ENCODE measurements around the gene F7.

Gene F7

GRCh38 chr13:113129921-113130750 lies 24.5 kb downstream of the F7 start:
- TF ChIP-seq, protein P1, sequence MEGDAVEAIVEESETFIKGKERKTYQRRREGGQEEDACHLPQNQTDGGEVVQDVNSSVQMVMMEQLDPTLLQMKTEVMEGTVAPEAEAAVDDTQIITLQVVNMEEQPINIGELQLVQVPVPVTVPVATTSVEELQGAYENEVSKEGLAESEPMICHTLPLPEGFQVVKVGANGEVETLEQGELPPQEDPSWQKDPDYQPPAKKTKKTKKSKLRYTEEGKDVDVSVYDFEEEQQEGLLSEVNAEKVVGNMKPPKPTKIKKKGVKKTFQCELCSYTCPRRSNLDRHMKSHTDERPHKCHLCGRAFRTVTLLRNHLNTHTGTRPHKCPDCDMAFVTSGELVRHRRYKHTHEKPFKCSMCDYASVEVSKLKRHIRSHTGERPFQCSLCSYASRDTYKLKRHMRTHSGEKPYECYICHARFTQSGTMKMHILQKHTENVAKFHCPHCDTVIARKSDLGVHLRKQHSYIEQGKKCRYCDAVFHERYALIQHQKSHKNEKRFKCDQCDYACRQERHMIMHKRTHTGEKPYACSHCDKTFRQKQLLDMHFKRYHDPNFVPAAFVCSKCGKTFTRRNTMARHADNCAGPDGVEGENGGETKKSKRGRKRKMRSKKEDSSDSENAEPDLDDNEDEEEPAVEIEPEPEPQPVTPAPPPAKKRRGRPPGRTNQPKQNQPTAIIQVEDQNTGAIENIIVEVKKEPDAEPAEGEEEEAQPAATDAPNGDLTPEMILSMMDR (IDR thresholded peaks at IDR 0.05) = no peak

DNA sequence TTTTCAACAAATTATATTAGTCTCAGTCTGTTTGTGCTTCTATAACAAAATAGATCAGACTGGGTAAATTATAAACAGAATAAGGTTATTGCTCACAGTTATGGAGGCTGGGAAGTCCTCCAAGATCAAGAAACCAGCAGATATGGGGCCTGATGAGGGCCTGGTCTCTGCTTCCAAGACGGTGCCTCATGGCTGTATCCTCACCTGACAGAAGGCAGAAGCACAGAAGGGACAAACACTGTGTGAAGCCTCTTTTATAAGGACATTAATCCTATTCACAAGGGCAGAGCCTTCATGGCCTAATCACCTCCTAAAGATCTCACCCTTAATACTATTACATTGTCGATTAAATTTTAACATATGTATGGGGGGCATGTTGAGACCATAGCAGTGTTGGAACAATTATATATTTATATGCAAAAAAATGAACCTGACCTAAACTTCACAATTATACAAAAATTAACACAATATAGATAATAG lies 29.7 kb downstream of the F7 start:
- TF ChIP-seq, protein P1 (IDR thresholded peaks at IDR 0.05) = no peak

DNA sequence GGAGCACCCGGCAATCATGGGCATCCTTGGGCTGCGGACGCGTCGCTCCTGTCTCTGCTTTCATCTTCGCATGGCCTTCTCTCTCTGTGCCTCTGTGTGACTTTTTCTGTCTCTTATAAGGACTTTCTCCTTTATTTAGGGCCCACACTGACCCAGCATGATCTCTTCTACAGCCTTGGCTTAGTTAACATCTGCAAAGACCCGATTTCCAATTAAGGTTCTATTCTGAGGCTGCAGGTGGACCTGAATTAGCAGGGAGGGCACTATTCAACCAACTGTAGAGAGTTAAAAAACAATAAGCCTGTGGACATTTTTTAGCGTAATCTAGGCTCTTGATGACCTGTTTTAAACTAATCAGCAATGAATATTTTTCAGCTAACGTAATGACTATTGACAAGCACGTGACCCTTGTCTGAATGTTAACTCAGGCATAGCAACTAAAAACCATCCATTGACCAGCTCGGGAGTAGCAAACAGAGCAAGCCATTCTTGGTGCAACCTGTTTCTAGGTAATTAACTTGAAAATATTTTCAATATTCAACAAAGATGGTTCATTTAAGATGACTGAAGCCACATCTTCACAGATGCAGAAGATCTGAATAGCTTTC lies 32.2 kb downstream of the F7 start:
- TF ChIP-seq, protein P1 (IDR thresholded peaks at IDR 0.05) = no peak

- TF ChIP-seq, protein P1 (IDR thresholded peaks at IDR 0.05) = no peak
These were observed 33.4 kb downstream of the F7 start for GRCh38 chr13:113138792-113139551.

DNA sequence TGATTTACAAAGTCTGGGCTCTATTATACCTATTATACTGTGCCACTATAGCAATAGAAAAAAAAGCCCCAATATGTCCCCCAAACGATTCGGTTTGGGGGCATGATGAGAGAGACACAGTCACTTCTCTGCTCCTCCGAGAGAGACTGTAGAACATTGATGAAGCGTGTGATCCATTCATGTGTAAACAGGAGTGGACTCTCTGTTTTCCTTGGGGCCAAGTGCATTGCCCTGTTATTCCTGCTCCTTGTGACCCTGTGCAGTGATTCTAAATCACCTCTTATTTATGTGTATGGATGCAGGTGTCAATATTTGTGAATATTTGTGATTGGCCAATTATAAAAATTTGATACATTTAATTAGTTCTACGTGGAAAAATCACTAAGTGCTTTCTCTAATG lies 34.0 kb downstream of the F7 start:
- TF ChIP-seq, protein P1 (IDR thresholded peaks at IDR 0.05) = no peak

DNA sequence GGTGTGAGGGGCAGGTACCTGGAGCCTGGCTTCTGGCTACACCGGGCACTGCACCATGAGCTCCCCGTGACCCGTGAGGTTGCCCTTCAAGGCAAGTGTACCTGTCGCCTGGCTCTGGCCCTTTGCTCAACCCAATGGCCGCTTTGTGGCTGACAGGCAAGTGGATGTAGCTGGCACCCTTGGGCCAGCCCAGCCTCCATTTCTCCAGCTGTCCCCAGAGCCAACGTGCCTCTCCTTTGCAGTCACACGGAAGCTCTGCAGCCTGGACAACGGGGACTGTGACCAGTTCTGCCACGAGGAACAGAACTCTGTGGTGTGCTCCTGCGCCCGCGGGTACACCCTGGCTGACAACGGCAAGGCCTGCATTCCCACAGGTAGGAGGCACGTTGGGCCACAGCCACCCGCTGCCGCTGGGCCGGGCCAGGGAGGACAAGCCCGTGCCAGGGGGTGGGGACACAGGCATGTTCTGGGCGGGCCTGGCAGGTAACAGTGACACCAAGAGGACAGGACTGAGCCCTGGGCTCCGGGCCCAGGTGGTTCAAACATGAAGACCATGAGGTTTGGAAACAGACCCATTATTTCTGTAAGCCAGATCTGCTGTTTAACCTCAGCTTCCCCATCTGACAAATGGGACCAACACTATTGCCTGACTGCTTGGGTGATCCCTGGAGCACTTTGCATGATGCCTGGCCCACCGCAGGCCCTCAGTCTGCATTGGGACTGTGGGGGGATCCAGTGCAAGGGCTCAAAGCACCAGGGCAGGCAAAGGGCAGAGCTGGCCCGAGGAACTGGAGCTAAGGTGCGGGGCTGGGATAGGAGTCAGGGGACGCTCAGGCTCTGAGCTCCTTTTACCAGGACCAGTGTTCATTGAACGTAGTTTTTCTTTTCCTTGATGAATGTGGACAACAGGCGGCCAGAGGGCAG lies 35.3 kb downstream of the F7 start:
- TF ChIP-seq, protein P1 (IDR thresholded peaks at IDR 0.05) = no peak

- TF ChIP-seq, protein P1 (IDR thresholded peaks at IDR 0.05) = no peak
These were observed 36.0 kb downstream of the F7 start for GRCh38 chr13:113141601-113141970.
